Endothelial cell (in vitro differentiated cells): Measurements from ENCODE around the gene CRB2. TPM values are rescaled to one million over a fixed set of nuclear protein-coding genes. Genes with fewer than 3 reads are reported as not detected.
A peak's percentile ranks its signal among the peaks of the same experiment; 100 is the strongest.

Experiments
- DNase-seq: peaks from one replicate; pipeline ENCODE4 v3.0.0; 2021; ENCODE audit warnings: low spot score
- H3K27ac Mint-ChIP-seq: one replicate; pipeline ENCODE4 v1.8.0; 2021; ENCODE audit warnings: mixed read lengths, inconsistent platforms; ENCODE audit not compliant: unreplicated experiment
- H3K27me3 Mint-ChIP-seq: one replicate; pipeline ENCODE4 v1.8.0; 2021; ENCODE audit warnings: mild to moderate bottlenecking, moderate library complexity, mixed read lengths, inconsistent platforms; ENCODE audit not compliant: unreplicated experiment
- H3K36me3 Mint-ChIP-seq: one replicate; pipeline ENCODE4 v1.8.0; 2021; ENCODE audit warnings: mild to moderate bottlenecking, low read depth, mixed read lengths, inconsistent platforms; ENCODE audit not compliant: unreplicated experiment
- H3K4me1 Mint-ChIP-seq: one replicate; pipeline ENCODE4 v1.8.0; 2021; ENCODE audit warnings: mild to moderate bottlenecking, mixed read lengths, inconsistent platforms; ENCODE audit not compliant: unreplicated experiment
- H3K4me3 Mint-ChIP-seq: one replicate; pipeline ENCODE4 v1.8.0; 2021; ENCODE audit warnings: mild to moderate bottlenecking, mixed read lengths, inconsistent platforms; ENCODE audit not compliant: unreplicated experiment
- H3K9me3 Mint-ChIP-seq: one replicate; pipeline ENCODE4 v1.8.0; 2021; ENCODE audit warnings: mixed read lengths, inconsistent platforms; ENCODE audit not compliant: unreplicated experiment
- total RNA-seq: library from RNA; stranded (reverse); fragmentation: NEBNext Ultra II Directional; extraction: Animal tissue kit (Norgen Biotek cat#: 25700); gene quantifications from one replicate; pipeline ENCODE4 v1.2.1, GENCODE V29; 2021; ENCODE audit not compliant: unreplicated experiment
- TF ChIP-seq, protein P1 (sequence below): fragments of 200-600 bp; sonication (generic); IDR thresholded peaks from one replicate; pipeline ENCODE4 v1.5.0; 2021; ENCODE audit warnings: antibody characterized with exemption; ENCODE audit not compliant: unreplicated experiment

CRB2 gene
- total RNA-seq, 1 donor from 2014 or later: 0.18 TPM

DNA sequence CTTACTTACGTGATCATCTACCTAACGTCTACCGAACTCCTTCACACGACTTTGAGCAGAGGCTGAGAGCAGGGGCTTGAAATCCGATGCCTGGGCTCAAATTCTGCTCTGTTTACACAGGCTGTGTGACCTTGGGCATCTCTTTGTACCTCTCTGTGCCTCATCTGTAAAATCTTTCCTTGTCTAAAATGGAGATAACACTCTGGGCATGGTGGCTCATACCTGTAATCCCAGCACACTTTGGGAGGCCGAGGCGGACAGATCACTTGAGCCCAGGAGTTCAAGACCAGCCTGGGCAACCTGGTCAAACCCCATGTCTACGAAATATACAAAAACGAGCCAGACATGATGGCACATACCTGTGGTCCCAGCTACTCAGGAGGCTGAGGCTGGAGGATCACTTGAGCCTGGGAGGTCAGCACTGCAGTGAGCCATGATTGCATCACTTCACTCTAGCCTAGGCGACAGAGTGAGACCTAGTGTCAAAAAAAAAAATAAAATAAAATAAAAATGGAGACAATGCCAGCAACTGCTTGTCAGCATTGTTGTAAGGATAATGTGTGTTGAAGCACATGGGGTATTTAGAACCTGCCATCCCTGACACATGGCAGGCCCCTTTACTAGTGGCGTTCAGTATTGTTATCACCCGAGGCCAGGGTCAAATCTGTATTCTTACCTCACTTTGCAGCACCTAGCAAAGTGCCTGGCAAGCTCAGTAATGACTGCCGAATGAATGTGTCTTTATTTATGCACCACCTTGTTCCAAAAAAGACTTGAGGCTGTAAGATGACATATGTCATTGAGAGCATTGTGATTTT is 32.6 kb upstream of the CRB2 start:
- DNase-seq: no peak
- peaks cover 9% of the 10 kb centered on the region for H3K27me3 Mint-ChIP-seq
- TF ChIP-seq, protein P1, sequence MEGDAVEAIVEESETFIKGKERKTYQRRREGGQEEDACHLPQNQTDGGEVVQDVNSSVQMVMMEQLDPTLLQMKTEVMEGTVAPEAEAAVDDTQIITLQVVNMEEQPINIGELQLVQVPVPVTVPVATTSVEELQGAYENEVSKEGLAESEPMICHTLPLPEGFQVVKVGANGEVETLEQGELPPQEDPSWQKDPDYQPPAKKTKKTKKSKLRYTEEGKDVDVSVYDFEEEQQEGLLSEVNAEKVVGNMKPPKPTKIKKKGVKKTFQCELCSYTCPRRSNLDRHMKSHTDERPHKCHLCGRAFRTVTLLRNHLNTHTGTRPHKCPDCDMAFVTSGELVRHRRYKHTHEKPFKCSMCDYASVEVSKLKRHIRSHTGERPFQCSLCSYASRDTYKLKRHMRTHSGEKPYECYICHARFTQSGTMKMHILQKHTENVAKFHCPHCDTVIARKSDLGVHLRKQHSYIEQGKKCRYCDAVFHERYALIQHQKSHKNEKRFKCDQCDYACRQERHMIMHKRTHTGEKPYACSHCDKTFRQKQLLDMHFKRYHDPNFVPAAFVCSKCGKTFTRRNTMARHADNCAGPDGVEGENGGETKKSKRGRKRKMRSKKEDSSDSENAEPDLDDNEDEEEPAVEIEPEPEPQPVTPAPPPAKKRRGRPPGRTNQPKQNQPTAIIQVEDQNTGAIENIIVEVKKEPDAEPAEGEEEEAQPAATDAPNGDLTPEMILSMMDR: no peak
- H3K36me3 Mint-ChIP-seq: peaks cover 4% of the 10 kb centered on the region
- peak overlapping the region; percentile 38 for H3K27ac Mint-ChIP-seq
- no peaks in the 10 kb centered on the region for H3K9me3 Mint-ChIP-seq
- no peak overlapping the region for H3K4me3 Mint-ChIP-seq
- peaks cover 28% of the 10 kb centered on the region for H3K4me1 Mint-ChIP-seq

GRCh38 chr9:123324767-123325183 is 31.2 kb upstream of the CRB2 start:
- peaks cover 4% of the 10 kb centered on the region for H3K36me3 Mint-ChIP-seq
- H3K9me3 Mint-ChIP-seq: no peaks in the 10 kb centered on the region
- peaks cover 7% of the 10 kb centered on the region for H3K27me3 Mint-ChIP-seq
- H3K27ac Mint-ChIP-seq: peak overlapping the region; percentile 20
- DNase-seq: no peak
- TF ChIP-seq, protein P1: no peak
- no peak overlapping the region for H3K4me3 Mint-ChIP-seq
- peaks cover 33% of the 10 kb centered on the region for H3K4me1 Mint-ChIP-seq

DNA sequence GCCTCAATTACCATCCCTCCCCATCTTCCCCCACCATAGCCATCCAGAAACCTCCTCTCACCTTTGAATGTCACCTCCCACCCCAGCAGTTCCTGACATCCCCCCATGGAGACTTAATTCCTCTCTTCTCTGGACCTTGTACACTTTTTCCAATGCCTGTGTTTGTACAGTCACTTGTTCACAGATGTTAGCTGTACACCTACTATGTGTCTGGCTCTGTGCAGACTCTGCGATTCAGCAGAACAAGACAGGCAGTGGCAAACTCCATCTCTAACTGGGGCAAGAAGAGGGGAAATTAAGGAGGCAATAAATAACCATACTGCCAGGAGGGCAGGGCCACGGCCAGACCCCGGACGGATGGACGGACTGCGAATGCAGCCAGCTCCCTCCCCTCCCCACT is 29.8 kb upstream of the CRB2 start:
- H3K4me1 Mint-ChIP-seq: peaks cover 41% of the 10 kb centered on the region
- no peak overlapping the region for H3K4me3 Mint-ChIP-seq

DNA sequence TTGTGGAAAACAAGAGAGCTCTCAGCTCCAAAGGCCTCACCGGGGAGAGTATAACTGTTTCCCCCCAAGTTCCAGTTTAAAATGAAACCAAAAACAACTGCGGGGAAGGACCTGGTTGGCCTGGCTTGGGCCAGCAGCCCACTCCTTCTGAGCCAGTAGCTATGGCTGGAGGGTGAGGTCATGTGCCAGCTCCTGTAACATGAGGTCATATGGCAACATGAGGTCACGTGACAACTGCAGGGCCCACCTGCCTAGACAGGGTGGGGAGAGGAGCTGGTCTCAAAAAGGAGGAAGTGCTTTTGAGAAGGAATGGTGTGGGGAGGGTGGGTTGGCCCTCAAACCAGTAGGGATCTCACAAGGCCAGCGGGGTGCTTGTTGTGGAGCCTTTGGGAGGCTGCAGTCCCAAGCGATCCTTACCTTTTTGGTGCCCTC is 29.3 kb upstream of the CRB2 start:
- H3K9me3 Mint-ChIP-seq: no peaks in the 10 kb centered on the region
- H3K4me1 Mint-ChIP-seq: peaks cover 41% of the 10 kb centered on the region
- H3K4me3 Mint-ChIP-seq: no peak overlapping the region
- DNase-seq: no peak
- no peak overlapping the region for H3K27ac Mint-ChIP-seq
- H3K36me3 Mint-ChIP-seq: peaks cover under 1% of the 10 kb centered on the region
- peaks cover 3% of the 10 kb centered on the region for H3K27me3 Mint-ChIP-seq
- TF ChIP-seq, protein P1: no peak

More for the DNA sequence above, 29.8 kb upstream of the CRB2 start:
- Mint-ChIP-seq H3K27me3 (peaks cover 3% of the 10 kb centered on the region), H3K36me3 (peaks cover 4% of the 10 kb centered on the region), H3K9me3 (no peaks in the 10 kb centered on the region), H3K27ac (no peak overlapping the region)
- no peak for DNase-seq
- TF ChIP-seq, protein P1: no peak

DNA sequence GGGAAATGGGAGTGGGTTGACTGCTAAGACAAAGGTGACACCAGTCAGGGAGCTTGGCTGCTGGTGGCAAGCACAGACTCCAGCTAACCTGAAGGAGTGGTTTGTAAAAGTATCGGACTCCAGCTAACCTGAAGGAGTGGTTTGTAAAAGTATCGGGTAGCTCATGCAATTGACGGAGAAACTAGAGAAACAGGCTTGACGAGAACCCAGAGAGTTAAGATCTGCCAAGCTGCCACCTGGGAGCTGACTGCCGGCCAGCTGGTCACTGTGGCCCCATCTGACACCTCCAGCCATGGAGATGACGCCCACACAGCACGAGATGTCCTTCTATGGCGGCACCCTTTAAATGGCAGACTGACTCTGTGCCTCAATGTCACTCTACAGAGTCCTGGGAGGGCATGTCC is 28.3 kb upstream of the CRB2 start:
- no peak for DNase-seq
- Mint-ChIP-seq H3K9me3 (no peaks in the 10 kb centered on the region), H3K27me3 (peaks cover 5% of the 10 kb centered on the region), H3K27ac (peak overlapping the region; percentile 52), H3K36me3 (no peaks in the 10 kb centered on the region), H3K4me1 (peaks cover 35% of the 10 kb centered on the region), H3K4me3 (no peak overlapping the region)
- TF ChIP-seq, protein P1: no peak
